ENCODE data around the gene CES4A. TPM values are rescaled to one million over a fixed set of nuclear protein-coding genes. Genes with fewer than 3 reads are reported as not detected.
A peak's percentile ranks its signal among the peaks of the same experiment; 100 is the strongest.

CES4A gene
- total RNA-seq, 1 donor from 2014 or later, result 13.3 TPM

DNA sequence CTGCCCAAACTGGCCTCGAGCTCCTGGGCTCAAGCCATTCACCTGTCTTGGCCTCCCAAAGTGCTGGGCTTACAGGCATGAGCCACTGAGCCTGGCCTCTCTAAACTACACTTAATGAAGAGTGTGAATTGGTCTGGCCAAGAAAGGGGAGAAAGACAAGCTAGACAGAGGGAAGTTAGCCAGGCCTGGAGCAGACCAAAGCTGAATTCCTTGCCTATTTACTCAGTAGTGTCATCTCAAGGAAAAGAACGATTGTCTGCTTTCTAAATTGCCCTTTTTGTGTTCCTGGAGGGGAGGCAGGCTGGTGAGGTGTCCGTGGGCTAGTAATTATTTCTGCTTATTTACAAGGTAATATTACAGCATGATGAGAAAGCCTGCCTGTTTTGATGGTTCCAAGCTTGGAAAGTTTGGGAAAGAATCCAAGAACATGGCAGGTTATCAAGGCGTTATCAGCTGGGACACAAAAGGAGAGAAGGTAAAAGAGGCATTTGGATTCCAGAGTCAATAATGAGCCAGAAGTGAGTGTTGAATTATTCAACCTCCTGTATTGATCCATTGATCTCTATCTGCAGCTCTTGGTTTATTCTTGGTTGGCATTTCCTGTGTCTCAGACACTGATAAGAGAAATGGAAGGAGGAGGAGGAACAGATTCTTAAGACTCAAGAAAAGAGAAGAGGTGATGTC is 34.3 kb downstream of the CES4A start:
- Histone ChIP-seq H3K36me3 (no peaks in the 10 kb centered on the region), H3K9me3 (no peaks in the 10 kb centered on the region), H3K27me3 (no peaks in the 10 kb centered on the region), H3K4me3 (no peak overlapping the region), H3K4me1 (no peaks in the 10 kb centered on the region), H3K27ac (no peak overlapping the region)
- intact Hi-C loops (cut with DNase I), result no loop called here
- TF ChIP-seq, protein P1, sequence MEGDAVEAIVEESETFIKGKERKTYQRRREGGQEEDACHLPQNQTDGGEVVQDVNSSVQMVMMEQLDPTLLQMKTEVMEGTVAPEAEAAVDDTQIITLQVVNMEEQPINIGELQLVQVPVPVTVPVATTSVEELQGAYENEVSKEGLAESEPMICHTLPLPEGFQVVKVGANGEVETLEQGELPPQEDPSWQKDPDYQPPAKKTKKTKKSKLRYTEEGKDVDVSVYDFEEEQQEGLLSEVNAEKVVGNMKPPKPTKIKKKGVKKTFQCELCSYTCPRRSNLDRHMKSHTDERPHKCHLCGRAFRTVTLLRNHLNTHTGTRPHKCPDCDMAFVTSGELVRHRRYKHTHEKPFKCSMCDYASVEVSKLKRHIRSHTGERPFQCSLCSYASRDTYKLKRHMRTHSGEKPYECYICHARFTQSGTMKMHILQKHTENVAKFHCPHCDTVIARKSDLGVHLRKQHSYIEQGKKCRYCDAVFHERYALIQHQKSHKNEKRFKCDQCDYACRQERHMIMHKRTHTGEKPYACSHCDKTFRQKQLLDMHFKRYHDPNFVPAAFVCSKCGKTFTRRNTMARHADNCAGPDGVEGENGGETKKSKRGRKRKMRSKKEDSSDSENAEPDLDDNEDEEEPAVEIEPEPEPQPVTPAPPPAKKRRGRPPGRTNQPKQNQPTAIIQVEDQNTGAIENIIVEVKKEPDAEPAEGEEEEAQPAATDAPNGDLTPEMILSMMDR (IDR thresholded peaks at IDR 0.05), result no peak
- ATAC-seq (no peak), DNase-seq (no peak)

DNA sequence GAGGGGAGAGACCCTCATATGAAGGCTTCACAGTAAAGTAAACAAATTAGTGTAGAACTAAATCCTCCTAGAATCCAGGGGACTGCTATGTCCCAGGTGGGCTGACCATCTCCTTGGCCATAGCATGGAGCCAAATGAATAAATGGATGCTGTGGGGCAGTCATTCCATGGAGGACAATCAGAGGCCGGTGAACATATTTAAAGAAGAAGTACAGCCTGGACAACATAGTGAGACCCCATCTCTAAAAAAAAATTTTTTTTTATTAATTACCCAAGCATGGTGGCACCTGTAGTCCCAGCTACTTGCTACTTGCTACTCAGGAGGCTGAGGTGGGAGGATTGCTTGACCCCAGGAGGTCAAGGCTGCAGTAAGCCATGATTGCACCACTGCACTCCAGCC is 35.3 kb downstream of the CES4A start:
- Histone ChIP-seq H3K4me3 (no peak overlapping the region), H3K27me3 (no peaks in the 10 kb centered on the region), H3K9me3 (no peaks in the 10 kb centered on the region), H3K27ac (no peak overlapping the region), H3K36me3 (no peaks in the 10 kb centered on the region), H3K4me1 (no peaks in the 10 kb centered on the region)
- TF ChIP-seq, protein P1 (IDR thresholded peaks at IDR 0.05), result no peak
- ATAC-seq, result no peak
- intact Hi-C loops (cut with DNase I), result no loop called here
- DNase-seq, result no peak

GRCh38 chr16:67024384-67025209 is 36.2 kb downstream of the CES4A start:
- Histone ChIP-seq H3K27me3 (no peaks in the 10 kb centered on the region), H3K9me3 (no peaks in the 10 kb centered on the region), H3K36me3 (no peaks in the 10 kb centered on the region), H3K27ac (no peak overlapping the region), H3K4me1 (no peaks in the 10 kb centered on the region), H3K4me3 (no peak overlapping the region)
- ATAC-seq (no peak), DNase-seq (peak; percentile 11)
- TF ChIP-seq, protein P1 (IDR thresholded peaks at IDR 0.05), result no peak
- intact Hi-C loops (cut with DNase I), result no loop called here

- no peaks in the 10 kb centered on the region for H3K36me3 ChIP-seq
- intact Hi-C loops (cut with DNase I), result no loop called here
- no peaks in the 10 kb centered on the region for H3K4me1 ChIP-seq
- H3K9me3 ChIP-seq, result no peaks in the 10 kb centered on the region
- no peak overlapping the region for H3K27ac ChIP-seq
- no peak overlapping the region for H3K4me3 ChIP-seq
- DNase-seq, result peak; percentile 19
- H3K27me3 ChIP-seq, result no peaks in the 10 kb centered on the region
- no peak for ATAC-seq
- TF ChIP-seq, protein P1 (IDR thresholded peaks at IDR 0.05), result no peak
Observed at GRCh38 chr16:67025210-67025550, 36.8 kb downstream of the CES4A start.

DNA sequence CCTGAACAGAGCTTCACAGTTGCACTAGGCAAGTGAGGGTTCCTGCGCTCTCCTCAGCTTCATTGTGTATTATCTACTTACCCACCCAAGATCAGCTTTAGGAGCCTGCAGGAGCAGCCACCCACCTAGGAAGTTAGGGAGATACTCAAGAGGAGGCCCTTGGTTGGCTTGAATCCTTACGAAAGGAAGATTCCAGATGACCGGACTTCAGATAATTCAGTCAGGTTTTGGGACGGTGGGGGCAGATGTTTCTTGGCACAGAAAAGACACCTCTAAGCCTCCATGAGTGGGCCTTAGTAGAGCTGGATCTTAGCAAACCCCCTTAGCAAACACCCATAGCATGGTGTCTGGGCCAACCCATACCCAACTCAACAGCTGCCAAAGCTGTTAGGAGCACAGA is 38.2 kb downstream of the CES4A start:
- H3K9me3 ChIP-seq, result no peaks in the 10 kb centered on the region
- no peaks in the 10 kb centered on the region for H3K36me3 ChIP-seq
- DNase-seq, result peak; percentile 8
- no peak for ATAC-seq
- intact Hi-C loops (cut with DNase I), result no loop called here
- H3K27ac ChIP-seq, result no peak overlapping the region
- TF ChIP-seq, protein P1 (IDR thresholded peaks at IDR 0.05), result no peak
- no peaks in the 10 kb centered on the region for H3K27me3 ChIP-seq
- peaks cover 14% of the 10 kb centered on the region for H3K4me1 ChIP-seq
- H3K4me3 ChIP-seq, result no peak overlapping the region
